NCI-H226 (cell line): Measurements from ENCODE around the gene COBLL1.

Experiments used
- DNase-seq: peaks from one replicate; pipeline ENCODE4 v3.0.0-alpha.2; 2015

Gene COBLL1

DNA sequence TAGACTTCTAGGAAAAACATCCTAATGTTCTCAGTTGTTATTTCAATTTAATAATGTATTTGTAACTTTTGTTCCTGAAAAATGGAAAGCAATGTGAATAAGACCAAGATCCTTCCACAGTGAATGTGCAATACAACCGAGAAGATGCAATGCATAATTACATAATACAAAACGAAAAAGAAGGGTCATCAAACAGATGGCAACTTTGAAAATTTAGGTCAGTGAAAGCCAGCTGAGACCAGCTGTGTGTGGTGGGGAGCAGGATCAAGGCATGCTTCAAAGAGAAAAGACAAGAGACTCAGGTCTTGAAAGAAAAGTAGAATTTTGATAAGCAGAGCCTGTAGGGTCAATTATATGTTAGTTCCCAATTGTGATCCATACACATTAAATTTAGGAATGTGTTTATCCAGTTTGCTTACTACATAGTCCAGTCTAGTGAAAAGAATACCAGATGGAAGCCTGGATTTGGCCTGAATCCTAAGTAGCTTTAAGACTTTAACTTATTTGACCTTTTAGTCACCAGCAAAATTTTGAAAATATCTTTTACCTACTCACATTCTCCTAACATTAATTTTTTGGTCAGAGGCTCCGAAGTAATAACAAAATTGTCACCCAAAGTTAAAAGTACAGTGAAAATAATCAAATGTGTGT, 93.7 kb downstream of the COBLL1 start:
- no peak for DNase-seq

DNA sequence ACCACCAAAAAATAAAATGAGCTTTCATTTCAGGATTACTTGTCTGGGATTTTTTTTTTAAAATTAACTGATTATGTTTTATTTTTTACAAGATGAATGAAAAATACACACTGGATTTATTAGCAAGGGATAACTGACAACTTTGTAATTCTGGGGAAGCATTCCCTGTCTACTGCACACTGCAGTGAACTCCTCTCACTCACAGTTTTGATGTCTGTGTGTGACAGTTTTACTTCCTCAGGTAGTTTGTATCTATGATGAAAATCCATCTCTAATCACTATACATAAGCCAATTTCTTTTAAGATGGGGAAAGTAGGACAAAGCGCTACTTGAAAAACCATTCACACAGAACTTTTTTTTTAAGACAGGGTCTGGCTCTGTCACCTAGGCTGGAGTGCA, 94.5 kb downstream of the COBLL1 start:
- no peak for DNase-seq

DNA sequence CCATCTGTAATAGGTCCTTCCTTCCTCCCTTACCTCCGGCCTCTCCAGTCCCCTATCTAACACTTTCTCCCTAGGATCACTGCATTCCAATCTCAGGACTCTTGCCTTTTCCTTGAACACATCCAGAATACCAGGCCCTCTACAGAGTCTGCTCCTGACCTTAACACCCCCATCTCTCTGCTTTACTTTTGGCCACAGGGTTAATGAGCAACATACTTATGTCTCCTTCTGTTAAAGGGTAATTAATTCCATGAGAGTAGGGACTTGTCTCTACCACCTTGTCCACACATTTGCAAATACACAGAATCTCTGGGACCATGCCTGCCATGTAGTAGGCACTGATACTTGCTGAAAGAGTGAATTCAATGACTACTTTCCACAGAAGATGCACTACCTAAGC, 94.9 kb downstream of the COBLL1 start:
- DNase-seq = no peak

DNA sequence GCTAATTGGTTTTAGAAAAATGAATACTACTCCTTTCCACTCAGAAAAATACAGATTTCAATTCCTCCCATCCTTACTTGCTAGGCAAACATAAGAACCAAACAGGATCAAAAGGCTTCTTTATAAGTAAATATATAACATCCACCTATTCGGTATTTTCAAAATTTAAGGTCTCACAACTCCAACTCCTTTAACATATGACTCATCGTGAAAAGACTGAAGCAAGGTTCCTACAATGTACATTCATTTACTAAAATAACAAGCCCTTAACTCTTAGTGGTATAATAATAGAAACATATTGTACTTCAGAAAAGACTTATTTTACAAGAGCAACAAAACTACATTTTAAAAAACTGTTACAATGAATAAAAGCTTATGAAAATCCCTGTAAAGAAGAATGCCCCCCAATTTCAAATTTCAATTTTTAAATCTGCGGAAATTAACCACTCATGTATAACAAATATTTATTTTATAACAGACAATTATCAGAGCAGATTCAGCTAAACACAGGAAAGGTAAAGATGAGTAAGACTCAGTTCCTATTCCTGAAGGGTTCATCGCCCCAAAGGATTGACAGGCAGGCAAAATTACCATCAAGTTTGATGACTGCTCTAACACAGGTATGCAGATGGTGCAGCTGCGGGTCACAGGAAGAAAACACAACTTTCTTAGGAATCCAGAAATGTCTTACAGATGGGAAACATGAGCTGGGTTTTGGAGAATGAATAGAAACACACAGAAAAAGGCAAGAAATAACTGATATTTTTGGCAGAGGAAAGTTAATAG, 96.4 kb downstream of the COBLL1 start:
- DNase-seq = no peak

DNA sequence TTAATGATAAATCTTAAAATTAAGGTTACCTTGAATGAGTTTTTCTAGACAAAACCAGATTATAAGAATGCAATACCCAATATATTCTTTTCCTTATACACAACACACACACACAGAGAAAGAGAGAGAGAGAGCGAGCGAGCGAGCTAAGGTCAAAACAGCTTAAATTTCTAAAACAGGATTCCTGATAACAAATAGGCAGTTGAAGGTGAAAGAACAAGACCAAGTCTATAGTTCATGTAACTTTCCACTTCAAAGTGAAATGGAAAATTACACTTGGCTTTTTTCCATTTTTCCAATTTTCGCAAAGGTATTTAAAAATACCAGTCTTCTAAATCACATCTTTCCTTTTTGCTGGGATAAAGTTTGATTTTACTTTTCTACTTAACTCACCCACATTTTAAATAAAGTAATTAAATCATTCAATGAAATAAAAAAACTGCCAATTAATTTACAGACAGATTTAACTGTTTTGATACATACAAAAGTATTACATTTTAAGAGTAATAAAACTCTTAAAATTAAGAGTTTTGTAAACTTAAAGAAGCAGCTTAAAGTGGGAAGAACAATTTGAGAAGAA, 98.8 kb downstream of the COBLL1 start:
- no peak for DNase-seq

DNA sequence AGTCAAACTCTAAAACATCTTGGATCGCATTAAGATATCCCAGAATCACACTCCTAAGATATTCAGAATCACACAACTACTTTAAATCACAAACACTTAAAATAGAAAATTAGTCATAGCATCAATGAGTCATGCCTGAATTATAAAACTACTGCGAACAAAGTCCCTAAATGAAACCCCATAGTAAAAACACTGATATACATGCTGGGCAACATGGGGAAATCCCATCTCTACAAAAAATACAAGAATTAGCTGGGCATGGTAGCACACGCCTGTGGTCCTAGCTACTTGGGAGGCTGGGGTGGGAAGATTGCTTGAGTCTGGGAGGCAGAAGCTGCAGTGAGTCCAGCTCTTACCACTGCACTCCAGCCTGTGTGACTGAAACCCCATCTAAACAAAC, 101.7 kb downstream of the COBLL1 start:
- DNase-seq = peak; percentile 50

DNA sequence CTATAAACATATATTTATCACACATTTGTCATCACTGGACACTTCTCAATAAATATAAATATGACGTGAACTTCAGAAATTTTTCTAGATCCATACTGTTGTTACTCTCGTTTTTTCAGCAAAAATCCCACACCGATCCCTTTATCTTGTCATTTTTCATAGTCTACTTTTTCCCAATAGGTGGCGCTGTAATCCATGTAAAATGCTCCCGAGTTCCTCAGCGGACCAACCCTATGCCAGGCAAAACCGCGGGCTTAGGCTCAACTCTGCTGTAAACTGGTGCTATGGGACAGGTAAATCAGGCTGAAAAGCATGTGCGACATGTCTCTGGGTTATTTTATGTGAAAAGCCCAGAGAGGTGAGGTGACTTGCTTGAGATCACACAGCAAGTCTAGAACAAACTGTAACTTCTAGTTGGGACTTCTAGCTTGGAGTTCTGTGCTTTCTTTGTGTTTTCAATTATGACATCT, 104.0 kb downstream of the COBLL1 start:
- peak; percentile 53 for DNase-seq

DNA sequence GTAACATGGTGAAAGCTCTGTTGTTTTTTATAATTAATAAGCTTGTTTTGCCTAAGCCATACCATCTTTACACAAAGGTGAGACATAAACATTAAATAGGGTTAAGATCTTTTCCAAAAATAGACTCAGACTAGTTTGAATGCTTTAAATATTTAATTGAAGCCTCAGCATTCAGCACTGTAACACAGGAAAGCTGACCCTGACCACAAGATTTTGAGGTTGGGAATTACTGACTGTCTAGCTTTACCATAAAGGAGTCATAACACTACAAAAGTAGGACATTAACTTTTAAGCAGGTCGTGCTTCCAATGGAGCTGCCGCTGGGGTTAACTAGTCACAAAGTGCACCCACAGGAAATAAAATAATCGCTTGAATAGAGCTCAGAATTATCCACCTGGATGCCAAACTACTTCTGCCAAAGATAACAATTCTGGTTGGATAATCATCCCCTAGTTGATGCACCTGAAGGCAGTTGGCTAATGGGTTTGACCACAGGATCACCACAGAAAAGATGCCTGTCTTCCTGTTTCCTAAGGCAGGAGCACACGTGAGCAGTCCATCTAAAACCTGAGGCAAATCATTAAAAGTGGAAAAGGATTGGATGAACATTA, 106.2 kb downstream of the COBLL1 start:
- no peak for DNase-seq

DNA sequence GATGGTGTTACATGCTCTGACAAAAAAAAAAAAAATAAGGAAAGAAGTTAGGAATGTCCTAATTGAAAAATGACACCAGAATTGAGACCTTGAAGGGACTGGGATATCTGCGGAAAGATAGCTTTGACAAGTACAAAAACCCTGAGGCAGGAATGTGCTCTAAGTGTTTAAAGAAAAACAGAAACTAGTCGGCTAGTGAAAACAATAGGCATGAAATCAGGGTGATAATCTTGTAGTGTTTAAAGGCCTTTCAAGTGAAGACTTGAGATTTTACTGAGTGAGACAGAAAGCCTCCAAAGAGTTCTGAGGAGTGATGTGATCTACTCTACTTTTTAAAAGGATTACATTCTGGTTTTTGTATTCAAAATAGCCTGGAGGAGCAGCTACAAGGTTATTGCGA, 107.4 kb downstream of the COBLL1 start:
- no peak for DNase-seq

DNA sequence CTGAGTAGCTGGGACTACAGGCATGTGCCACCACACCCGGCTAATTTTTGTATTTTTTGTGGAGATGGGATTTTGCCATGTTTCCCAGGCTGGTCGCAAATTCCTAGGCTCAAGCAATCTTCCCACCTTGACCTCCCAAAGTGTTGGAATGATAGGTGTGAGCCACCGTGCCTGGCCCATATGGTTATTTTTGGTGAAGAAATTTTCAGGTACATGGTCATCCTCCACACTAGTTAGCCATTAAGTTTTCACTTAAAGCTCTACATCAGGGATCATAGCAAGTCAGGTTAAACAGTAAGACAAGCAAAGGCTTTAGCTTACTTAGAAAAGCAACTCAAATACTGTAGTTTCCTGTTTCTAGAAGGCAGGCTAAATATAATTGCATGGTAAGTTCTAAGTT, 116.1 kb downstream of the COBLL1 start:
- DNase-seq = no peak

DNA sequence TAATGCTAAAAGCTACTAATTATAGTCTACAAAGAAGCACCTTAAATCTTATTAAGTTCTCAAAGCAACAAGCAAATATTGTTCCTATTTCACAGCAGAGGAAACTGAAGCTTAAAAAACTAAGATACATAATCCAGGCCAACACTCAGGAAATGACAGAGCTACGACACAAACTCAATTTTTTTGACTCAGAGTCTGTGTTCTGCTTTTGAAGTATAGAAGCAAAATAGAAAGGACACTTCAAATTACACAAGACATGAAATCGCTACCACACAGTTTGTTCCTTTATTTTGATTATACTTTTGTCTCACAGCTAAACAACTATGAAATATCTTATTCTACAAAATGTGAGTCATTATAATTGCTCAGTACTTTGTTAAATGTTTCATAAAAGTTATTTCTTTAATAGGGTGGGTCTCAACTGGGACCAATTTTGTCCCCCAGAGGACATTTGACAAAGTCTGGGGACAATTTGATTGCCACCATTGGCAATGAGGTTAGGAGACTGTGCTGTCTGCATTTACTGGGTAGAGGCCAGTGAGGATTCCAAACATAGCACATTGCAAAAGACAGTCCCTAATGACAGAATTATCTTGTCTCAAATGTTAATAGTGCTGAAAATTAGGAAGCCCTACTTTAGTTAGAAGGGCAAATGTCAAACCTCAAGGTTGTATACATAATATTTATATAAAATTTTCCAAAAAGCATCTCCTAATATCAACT, 118.8 kb downstream of the COBLL1 start:
- no peak for DNase-seq

DNA sequence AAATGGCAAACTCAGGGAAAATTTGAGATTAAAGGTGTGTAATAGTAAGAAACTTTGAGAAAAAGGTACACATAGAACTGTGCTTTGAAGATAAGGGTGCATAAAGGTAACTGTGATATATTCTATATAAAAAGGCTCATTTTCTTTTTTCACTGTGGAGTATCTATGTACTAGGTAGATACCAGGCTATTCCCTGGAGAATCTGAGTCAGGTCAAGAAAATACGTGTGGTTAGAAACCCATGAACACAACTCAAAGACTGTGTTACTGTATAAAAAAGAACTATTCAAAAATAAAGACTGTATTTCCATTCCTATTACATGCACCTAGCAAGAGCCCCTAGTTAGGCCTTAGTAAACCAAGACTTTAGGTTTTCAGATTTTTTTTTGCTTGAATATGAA, 120.2 kb downstream of the COBLL1 start:
- DNase-seq = no peak

DNA sequence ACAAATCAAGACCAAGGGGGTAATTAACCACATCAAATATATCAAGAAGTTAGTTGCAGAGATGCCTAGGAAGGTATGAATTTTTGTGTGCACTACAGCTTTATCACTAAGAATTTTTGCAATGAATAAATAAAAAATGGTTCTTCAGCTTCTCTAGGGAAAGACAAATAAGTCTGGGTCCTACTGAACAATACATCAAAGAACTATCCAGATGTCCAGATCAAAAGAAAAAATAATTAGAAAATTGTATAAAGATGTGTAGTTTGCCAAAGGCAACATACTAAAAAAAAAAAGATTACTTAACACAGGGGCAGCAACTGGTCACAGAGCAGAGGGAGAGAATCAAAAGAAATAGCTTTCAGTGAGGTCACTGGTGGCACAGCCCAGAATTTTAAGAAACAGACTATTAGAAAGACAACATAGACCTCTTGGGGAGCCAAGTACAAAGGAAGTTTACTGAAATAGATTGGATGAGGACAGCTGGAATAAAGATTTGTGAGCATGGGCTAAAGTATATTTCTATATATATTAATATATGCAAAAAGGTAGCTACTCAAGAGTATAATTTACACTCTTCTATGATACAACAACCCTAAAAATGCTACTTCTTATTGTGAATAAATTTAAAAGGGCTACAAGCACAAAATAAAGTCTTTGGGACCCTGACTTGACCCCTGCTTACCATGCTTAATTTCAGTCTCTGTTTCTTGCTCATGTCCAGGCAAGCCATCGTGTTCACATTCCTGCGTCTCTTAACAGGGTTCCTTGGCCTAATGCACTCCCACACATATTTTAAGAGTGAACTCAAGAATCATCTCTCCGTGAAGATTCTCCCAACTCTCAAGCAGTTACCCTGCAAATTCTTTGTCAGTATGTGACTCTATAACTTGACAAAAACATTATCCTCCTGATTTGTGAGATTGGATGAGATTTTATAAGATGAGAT, 121.4 kb downstream of the COBLL1 start:
- DNase-seq = peak; percentile 90

DNA sequence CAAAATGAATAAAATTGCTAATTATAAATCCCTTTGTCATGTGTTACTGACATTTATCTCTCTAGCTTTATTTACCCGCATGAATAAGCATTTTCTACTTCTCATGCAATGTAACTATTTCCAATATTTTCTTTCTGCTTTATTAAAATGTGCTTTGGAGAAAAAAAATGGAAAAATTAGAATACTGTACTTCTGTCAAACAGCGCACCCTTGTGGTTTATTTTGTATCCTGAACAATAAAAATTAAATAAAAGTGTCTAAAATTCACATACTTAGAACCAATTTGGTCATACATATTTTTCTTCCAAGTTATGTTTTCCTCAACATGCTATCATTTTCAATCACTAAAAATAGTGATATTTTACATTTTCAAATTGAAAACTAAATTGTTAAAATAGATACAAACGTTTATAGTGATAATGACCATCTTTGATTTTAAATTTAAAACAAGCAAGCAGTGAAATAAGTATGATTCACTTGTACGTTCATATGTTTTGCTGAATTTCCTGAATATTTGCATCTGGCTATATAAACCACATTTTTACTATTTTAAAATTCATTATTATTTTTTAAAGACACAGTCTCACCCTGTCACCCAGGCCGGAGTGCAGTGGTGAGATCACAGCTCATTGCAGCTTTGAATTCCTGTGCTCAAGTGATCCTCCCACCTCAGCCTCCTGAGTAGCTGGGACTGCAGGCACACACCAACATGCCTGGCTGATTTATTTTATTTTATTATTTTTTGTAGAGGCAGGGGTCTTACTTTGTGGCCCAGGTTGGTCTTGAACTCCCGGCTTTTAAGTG, 124.4 kb downstream of the COBLL1 start:
- peak; percentile 28 for DNase-seq

DNA sequence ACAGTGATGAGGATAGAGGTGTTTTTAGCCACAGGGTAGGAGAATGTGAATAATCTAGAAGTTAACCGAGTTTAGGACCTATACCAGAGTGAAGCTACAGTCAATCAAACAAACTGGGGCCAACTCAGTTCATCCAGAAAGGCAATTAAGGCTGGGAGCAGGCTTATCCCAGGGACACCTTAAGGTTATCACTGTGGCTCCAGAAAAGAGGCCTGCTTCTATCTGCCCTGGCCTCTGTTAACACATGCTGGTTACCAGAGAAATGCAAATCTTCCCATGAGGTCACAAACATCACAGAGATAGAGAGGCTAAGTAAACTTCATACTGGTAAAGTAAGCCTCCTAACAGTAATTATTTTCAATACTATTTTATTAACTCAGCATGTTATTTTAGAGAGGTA, 127.2 kb downstream of the COBLL1 start:
- no peak for DNase-seq

DNA sequence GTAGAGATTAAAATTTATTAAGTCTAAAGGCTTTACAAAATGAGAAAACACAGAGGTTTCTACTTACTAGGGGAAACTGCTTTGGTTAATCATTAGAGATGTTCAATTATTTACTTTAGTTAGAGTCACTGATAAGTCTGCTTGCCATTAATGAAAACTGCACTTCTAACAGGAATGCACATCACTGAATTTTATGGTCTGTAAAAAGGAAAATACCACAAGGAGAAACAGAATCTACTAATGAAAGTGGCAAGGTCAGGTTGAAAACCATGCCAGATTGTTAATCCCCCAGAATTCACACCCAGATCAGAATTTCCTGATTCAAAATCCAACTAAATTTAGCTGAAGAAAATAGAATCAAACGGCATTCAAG, 129.9 kb downstream of the COBLL1 start:
- no peak for DNase-seq

DNA sequence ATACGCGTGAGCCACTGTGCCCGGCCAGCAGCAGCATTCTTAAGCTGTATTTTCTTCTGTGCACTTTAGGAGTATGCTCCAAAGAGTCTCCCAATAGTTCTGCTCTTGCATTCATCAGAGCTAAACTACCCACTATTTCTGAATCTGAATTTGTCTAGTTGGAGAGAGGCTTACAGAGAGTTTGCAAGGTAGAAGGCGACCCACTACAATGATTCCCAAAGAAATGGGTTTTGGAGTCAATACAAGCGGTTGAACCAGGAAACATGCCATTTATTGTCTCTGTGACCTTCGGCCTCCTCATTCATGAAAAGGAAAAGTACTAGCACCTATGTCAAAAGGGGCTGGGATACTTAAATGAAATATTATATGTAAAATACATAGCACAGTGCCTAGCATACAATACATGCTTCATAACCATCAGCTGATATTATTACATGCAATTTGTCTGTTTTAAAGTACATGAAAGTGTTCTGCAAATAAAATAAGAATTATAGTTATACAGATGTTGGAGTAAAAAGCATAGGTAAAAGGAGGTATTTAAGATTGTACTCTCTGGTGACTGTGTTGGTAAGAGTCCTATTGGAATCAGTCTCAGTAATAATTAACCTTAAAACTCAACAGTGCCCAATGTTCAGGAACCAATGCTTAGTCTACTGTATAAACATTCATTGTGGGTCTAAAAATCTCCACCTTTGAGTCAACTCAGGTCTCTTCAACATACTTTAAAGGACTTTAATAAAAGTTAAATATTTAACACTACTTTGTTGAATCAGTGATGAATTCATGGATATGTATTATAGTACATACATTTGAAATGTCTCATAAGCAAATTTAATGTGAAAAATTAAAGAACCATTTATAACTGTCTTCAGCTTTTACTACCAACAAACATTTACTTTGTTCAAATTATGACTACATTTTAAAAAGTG, 130.5 kb downstream of the COBLL1 start:
- no peak for DNase-seq

DNA sequence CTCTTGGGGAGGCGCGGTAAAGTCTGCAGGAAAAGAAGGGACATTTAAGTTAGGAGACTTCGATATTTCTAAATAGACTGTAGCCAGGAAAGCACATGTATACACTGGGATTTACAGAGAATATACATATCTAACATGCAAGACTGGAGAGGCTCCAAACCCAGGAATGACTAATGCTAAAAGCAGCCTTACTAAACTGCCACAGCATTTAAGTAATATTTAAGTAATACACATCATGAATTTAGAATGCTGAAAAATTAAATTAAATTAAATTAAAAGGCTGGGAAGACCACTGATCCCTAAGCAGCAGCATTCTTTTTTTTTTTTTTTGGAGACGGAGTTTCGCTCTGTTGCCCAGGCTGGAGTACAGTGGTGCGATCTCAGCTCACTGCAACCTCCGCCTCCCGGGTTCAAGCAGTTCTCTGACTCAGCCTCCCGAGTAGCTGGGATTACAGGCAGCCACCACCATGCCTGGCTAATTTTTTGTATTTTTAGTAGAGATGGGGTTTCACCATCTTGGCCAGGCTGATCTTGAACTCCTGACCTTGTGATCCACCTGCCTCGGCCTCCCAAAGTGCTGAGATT, 131.3 kb downstream of the COBLL1 start:
- DNase-seq = peak; percentile 38

DNA sequence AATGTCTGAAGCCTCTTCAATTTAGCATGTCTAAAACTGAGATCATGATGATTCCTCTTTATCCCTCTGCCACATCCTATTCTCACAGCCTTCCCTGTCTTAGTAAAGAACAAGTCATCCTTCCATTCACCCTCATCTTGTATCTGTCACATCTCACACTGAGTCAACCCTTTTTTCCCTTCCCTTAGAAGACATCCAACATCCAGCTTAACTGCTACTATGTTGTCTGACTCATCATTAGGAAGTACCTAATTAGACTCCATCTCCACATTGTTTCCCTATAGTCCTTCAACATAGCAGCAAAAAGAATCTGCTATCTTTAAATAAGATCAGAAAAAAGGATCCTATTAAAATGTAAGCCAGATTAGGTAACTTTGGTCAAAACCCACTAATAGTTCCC, 135.1 kb downstream of the COBLL1 start:
- DNase-seq = peak; percentile 60
